Effector memory CD8-positive, alpha-beta T cell (primary cell): Measurements from ENCODE around the gene BUD23.

Source experiments
- ATAC-seq: fragments of 150-1000 bp; cut with Tn5 transposase; replicated peaks from 2 replicates; pipeline ENCODE4 v1.10.0; 2021; ENCODE audit warnings: mild to moderate bottlenecking, moderate library complexity
- DNase-seq, 3 experiments: peaks; one replicate each; pipeline ENCODE4 v3.0.0; 2021
- H3K27ac Mint-ChIP-seq, 2 donors: one replicate each; pipeline ENCODE4 v1.8.0; 2022; ENCODE audit warnings: mild to moderate bottlenecking in 2 of 2, mixed read lengths in 2 of 2, moderate library complexity in 2 of 2
- H3K27me3 Mint-ChIP-seq, 2 donors: one replicate each; pipeline ENCODE4 v1.8.0; 2022; ENCODE audit warnings: mixed read lengths in 2 of 2
- H3K36me3 Mint-ChIP-seq: one replicate; pipeline ENCODE4 v1.8.0; 2022; ENCODE audit warnings: mild to moderate bottlenecking, moderate library complexity, mixed read lengths; ENCODE audit not compliant: insufficient read depth
- H3K4me1 Mint-ChIP-seq, 2 donors: one replicate each; pipeline ENCODE4 v1.8.0; 2022; ENCODE audit warnings: low read depth in 2 of 2, mixed read lengths in 2 of 2
- H3K4me3 Mint-ChIP-seq, 2 donors: one replicate each; pipeline ENCODE4 v1.8.0; 2022; ENCODE audit warnings: mild to moderate bottlenecking in 2 of 2, mixed read lengths in 2 of 2, moderate library complexity in 2 of 2
- H3K9me3 Mint-ChIP-seq, 2 donors: one replicate each; pipeline ENCODE4 v1.8.0; 2022; ENCODE audit warnings: mixed read lengths in 2 of 2

Gene BUD23

GRCh38 chr7:73699370-73700068, 16.1 kb downstream of the BUD23 start:
- no peaks in the 10 kb centered on the region for H3K9me3 Mint-ChIP-seq
- H3K4me1 Mint-ChIP-seq = peaks cover 4 to 5% of the 10 kb centered on the region in 2 donors
- H3K36me3 Mint-ChIP-seq = peaks cover 85% of the 10 kb centered on the region
- H3K27me3 Mint-ChIP-seq = no peaks in the 10 kb centered on the region
- ATAC-seq (no peak), DNase-seq (no peak)
- H3K4me3 Mint-ChIP-seq = no peak overlapping the region
- peak overlapping the region in 1 of 2 donors; percentile 80 for H3K27ac Mint-ChIP-seq

DNA sequence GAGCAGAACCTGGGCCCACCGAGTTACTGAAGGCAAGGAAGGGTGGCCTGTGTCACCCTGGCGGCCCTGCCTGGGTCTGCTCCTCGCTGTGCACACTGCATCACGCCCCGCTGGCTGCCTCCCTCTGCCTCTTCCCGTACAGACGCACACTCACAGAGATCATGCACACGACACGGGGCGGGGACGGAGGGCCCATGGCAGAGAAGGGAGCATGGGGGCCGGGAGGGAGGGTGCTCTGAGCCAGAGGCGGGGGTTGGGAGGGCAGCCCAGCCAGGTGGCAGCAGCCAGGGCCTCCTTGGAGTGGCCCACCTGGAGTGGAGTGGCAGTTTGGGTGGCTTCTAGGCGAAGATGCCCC, 16.6 kb downstream of the BUD23 start:
- Mint-ChIP-seq H3K27ac (peak overlapping the region in 1 of 2 donors; percentile 80), H3K4me3 (no peak overlapping the region), H3K9me3 (no peaks in the 10 kb centered on the region), H3K36me3 (peaks cover 81% of the 10 kb centered on the region), H3K27me3 (no peaks in the 10 kb centered on the region), H3K4me1 (peaks cover 4 to 5% of the 10 kb centered on the region in 2 donors)
- DNase-seq = no peak
- no peak for ATAC-seq

GRCh38 chr7:73700581-73701134, 17.3 kb downstream of the BUD23 start:
- DNase-seq (no peak), ATAC-seq (no peak)
- H3K27me3 Mint-ChIP-seq = no peaks in the 10 kb centered on the region
- no peak overlapping the region for H3K4me3 Mint-ChIP-seq
- peaks cover 2 to 5% of the 10 kb centered on the region in 2 donors for H3K4me1 Mint-ChIP-seq
- peaks cover 80% of the 10 kb centered on the region for H3K36me3 Mint-ChIP-seq
- H3K27ac Mint-ChIP-seq = peak overlapping the region in 1 of 2 donors; percentile 80
- no peaks in the 10 kb centered on the region for H3K9me3 Mint-ChIP-seq

GRCh38 chr7:73701357-73701995, 18.1 kb downstream of the BUD23 start:
- H3K4me3 Mint-ChIP-seq = no peak overlapping the region
- H3K4me1 Mint-ChIP-seq = peaks cover 0 to 5% of the 10 kb centered on the region in 2 donors
- peaks cover 85% of the 10 kb centered on the region for H3K36me3 Mint-ChIP-seq
- ATAC-seq (peak; percentile 57), DNase-seq (no peak)
- H3K27me3 Mint-ChIP-seq = no peaks in the 10 kb centered on the region
- H3K9me3 Mint-ChIP-seq = no peaks in the 10 kb centered on the region
- H3K27ac Mint-ChIP-seq = peak overlapping the region; percentile 19 to 82

GRCh38 chr7:73702226-73702625, 18.8 kb downstream of the BUD23 start:
- peaks cover 0 to 6% of the 10 kb centered on the region in 2 donors for H3K4me1 Mint-ChIP-seq
- peak overlapping the region; percentile 19 to 77 for H3K27ac Mint-ChIP-seq
- H3K36me3 Mint-ChIP-seq = peaks cover 82% of the 10 kb centered on the region
- DNase-seq = no peak
- H3K27me3 Mint-ChIP-seq = no peaks in the 10 kb centered on the region
- no peaks in the 10 kb centered on the region for H3K9me3 Mint-ChIP-seq
- ATAC-seq = no peak
- no peak overlapping the region for H3K4me3 Mint-ChIP-seq

GRCh38 chr7:73702665-73703064, 19.3 kb downstream of the BUD23 start:
- H3K4me3 Mint-ChIP-seq = no peak overlapping the region
- peak overlapping the region in 1 of 2 donors; percentile 77 for H3K27ac Mint-ChIP-seq
- no peaks in the 10 kb centered on the region for H3K9me3 Mint-ChIP-seq
- DNase-seq = no peak
- no peak for ATAC-seq
- H3K4me1 Mint-ChIP-seq = peaks cover 0 to 6% of the 10 kb centered on the region in 2 donors
- no peaks in the 10 kb centered on the region for H3K27me3 Mint-ChIP-seq
- peaks cover 79% of the 10 kb centered on the region for H3K36me3 Mint-ChIP-seq

DNA sequence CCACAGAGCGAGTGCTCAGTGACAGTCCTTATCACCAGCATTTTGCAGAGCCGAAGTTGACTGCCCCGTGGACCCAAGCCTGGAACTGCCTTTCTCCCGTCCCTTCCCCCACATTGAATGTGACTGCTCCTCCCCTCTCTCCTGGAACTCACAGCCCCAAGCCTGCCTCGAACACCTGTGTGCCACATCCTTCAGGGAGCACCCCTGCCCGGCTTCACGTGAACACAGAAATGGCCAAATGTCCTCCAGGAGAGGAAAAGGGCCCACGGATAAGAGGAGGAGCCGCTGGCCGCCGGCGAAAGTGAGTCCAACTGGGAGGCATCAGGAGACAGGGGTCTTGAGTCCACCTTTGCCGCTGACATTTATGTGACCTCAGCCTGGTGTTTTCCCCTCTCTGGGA, 19.8 kb downstream of the BUD23 start:
- Mint-ChIP-seq H3K4me1 (peaks cover 0 to 6% of the 10 kb centered on the region in 2 donors), H3K9me3 (no peaks in the 10 kb centered on the region), H3K27me3 (no peaks in the 10 kb centered on the region), H3K4me3 (no peak overlapping the region), H3K36me3 (peaks cover 74% of the 10 kb centered on the region), H3K27ac (peak overlapping the region in 1 of 2 donors; percentile 77)
- DNase-seq (no peak), ATAC-seq (no peak)

DNA sequence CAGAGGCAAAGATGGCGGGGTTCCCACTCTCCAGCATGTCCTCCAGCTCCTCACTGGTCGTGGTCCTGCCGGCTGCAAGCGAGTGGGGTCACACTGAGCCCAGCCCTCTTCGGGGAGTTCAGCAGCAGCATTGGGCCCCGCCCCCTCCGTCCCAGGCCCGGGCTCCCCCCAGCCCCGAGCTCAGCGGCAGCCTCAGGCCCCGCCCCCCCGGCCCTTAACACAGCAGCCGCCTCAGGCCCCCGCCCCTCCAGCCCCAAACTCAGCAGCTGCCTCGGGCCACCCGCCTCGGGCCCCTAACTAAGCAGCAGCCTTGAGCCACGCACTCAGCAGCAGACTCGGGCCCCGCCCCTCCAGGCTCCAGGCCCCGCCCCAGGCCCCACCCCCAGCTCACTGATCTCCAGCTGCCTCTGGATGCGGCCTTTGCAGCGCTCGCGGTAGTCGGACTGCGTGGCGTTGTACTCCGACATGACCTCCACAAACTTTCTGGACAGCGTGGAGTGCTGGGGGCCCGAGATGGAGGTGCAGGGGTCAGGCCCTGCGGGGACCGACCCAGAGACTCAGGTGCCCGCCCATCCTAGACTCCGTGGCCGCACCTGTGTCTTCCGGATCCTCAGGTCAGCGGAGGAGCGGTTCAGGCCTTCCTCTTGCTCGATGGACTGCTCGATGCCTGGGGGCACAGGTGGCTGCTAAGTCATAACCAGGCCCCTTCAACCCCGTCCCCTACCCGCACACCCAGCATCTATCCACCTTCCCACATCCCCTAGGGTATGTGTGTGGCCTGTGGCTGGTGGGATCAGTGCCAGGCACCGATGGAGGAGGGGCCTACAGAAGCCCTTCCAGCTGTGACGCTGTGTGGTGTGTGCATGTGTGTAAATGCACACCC, 20.6 kb downstream of the BUD23 start:
- no peaks in the 10 kb centered on the region for H3K9me3 Mint-ChIP-seq
- peak overlapping the region in 1 of 2 donors; percentile 77 for H3K27ac Mint-ChIP-seq
- H3K27me3 Mint-ChIP-seq = no peaks in the 10 kb centered on the region
- peaks cover 0 to 6% of the 10 kb centered on the region in 2 donors for H3K4me1 Mint-ChIP-seq
- DNase-seq = no peak
- H3K4me3 Mint-ChIP-seq = no peak overlapping the region
- H3K36me3 Mint-ChIP-seq = peaks cover 67% of the 10 kb centered on the region
- ATAC-seq = peak; percentile 24

DNA sequence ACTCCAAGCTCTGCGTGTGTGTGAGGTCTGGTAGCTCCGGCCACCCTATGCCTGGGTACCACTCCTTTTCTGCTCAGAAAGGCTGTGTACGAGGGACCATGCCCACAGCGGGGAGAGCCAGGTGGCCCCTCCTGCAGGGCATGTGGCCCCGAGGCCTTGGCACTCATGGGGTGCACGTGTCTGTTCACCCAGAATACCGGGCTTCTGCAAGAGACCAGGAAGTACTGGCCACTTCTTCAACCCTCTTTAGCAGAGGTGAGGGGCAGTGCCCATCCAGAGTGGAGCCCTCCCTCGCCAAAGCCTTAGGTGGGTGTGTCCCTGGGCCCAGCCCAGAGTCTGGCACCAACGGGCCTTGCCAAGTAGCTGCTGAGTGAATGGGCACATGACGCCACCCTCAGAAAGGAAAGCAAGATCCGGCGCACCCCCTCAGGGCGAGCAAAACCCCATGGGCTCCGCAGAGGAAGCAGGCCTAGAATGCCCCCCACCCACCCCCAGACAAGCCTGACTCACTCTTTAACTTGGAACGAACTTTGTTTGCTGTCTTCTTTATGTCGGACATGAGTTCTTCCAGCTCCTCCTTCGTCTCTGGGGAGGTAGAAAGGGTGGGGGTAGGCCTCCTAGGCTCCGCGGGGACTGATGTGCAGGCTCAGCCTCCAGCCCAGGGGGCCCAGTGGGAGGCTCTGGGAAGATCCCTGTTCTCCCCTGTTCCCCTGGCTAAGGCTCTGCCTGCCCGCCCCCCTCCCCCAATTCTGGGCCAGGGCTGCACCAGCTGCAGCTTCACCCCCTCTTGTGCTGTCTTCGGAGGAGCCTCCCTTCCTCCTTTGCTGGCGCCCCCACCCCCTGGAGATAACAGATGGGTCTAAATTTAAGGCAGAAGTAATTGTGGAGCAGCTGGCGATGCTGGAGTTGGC, 21.5 kb downstream of the BUD23 start:
- ATAC-seq (no peak), DNase-seq (no peak)
- Mint-ChIP-seq H3K9me3 (no peaks in the 10 kb centered on the region), H3K4me1 (peaks cover 0 to 6% of the 10 kb centered on the region in 2 donors), H3K36me3 (peaks cover 62% of the 10 kb centered on the region), H3K27ac (no peak overlapping the region), H3K27me3 (no peaks in the 10 kb centered on the region), H3K4me3 (no peak overlapping the region)

DNA sequence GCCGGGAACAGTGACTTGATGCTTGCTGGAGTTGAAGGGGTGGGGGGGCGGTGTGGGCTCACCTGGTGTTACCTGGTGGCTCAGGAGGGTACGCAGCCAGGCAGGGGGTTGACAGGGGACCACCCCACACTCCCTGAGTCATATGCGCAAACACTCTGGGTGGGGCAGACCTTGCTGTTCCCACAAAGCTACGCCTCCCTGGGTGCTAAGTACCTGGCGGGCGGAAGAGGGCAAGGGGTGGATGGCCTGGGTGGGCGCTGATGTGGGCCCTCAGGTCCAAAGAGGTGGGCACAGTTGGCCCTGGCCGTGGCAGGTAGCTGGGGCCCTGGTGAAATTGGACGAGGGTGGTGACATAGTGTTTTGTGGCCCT, 22.1 kb downstream of the BUD23 start:
- Mint-ChIP-seq H3K4me1 (peaks cover 0 to 6% of the 10 kb centered on the region in 2 donors), H3K36me3 (peaks cover 55% of the 10 kb centered on the region)
- no peak for ATAC-seq

DNA sequence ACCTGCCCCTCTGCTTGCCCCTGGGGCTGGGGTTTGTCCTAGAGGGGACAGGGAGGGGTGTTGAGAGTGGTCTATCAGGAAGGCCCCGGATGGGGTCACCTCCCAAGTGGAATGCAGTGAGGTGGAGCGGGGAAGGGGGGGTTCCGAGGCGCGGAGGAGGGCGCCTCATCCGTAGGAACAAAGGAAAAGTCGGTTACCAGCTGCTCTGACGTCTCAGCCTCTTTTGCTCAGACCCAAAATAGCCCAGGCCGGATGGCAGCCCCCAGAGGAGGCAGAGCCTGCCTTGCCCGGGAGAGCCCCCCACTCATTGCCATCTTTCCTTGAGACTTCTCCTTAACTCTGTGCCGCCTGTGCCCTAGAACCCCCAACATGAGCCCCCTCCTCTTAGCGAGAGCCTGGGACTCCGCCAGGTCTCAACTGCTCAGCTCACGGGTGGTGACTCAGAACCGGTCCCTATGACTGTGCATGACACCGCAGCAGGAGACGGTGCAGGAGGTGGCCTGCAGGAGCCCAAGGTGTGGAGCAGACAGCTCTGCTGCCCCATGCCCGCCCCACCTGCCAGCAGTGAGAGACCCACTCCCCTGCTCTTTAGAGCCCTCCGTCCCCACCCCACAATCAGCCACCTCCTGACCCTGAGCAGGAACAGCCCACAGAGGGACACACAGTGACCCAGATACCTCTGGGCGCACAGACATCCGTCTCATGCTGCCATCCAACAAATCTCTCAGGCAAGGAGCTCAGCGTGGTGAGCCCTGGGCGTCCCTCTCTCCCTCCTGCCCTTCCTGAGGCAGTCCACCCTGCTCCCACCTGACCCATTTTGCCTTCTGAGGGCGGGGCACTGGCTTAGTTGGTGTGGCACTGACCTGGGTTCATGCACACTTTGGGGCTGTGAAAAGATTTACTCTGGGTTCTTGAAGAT, 23.0 kb downstream of the BUD23 start:
- Mint-ChIP-seq H3K4me3 (no peak overlapping the region), H3K4me1 (peaks cover 0 to 6% of the 10 kb centered on the region in 2 donors), H3K27me3 (no peaks in the 10 kb centered on the region), H3K9me3 (no peaks in the 10 kb centered on the region), H3K36me3 (peaks cover 48% of the 10 kb centered on the region), H3K27ac (peak overlapping the region in 1 of 2 donors; percentile 76)
- DNase-seq (no peak), ATAC-seq (no peak)

More for the DNA sequence above, 22.1 kb downstream of the BUD23 start:
- Mint-ChIP-seq H3K4me3 (no peak overlapping the region), H3K27me3 (no peaks in the 10 kb centered on the region), H3K9me3 (no peaks in the 10 kb centered on the region), H3K27ac (no peak overlapping the region)
- DNase-seq = no peak
